ENCODE measurements around the gene CDK17. TPM values are rescaled to one million over a fixed set of nuclear protein-coding genes. Genes with fewer than 3 reads are reported as not detected.

The CDK17 gene
- total and polyA plus RNA-seq, 9 of the 15 experiments (the other 6 are each of a cell fraction or from before 2014, with no cell fraction given), result 4.8 to 39.3 (median 21.6) TPM

DNA sequence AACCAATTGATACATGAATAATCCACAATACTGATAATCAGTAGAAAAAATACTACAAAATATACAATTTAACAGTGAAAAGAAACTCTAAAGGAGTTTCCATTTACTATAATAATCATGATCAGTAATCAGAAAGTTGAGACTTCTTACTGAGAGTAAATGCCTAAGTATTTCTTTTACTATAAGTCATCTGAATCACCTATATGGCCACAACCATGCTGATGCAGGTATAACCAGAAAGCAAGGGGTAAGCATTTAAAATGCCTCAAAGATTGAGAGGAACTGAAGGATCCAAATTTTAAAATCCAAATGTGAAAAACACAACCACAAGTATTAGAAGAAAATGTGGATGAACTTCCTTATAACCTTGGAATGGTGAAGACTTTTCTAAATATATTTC, 23.4 kb downstream of the CDK17 start (continued):
- TF ChIP-seq CBX8 (IDR thresholded peaks at IDR 0.05; ENCODE audit: borderline replicate concordance, extremely low read depth, low read depth, low read length, poor library complexity, severe bottlenecking) (no peak), KLF6 (CRISPR knock-in tag; IDR thresholded peaks at IDR 0.05; ENCODE audit: borderline replicate concordance) (no peak), PCBP1 (IDR thresholded peaks at IDR 0.05; ENCODE audit: low read depth, low read length, poor library complexity, severe bottlenecking) (no peak), ZNF12 (CRISPR knock-in tag; IDR thresholded peaks at IDR 0.05) (no peak), CREB1 (IDR thresholded peaks at IDR 0.05) (no peak), CREB1 (CRISPR knock-in tag; IDR thresholded peaks at IDR 0.05) (no peak), DNMT1 (IDR thresholded peaks at IDR 0.05) (no peak)

DNA sequence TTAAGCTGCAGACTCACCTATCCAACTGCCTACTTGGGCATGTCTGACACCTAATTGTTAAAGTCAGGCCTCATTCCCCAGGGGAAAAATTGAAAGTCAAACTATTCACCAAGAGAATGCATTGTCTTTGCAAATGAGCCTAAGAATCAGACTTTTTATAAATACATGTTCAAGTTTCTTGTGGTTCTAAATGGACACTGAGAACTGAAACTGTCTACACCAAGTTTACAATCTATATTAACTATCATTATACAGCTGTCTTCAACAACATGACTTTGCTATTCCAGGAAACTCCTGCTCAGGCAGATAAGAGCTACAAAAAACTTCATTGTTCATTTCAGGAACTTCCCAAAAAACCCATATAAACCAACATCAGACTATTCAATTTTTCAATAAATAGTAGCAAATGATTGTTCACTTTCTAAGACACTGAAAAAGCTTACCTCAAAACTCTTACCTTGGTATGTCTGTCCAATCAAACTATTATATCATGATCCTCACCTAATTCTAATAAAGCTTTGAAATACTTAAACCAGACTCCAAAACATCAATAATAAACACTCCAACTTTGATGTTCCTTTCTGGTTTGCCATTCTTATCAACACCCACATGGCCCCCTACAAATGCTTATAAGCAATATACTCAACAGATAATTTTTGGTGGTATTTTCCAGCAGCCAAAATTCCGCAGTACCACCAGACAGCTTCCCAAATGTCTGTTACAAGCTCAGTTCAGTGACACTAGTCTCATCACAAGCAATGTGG, 24.2 kb downstream of the CDK17 start:
- peak in 3 of 4 experiments; percentile 20 to 65 (median 52) for DNase-seq (ENCODE audit: extremely low read depth in 1 of 4, low spot score in 3 of 4)
- BruUV-seq (replicated peaks), result no TSS peak
- H2AFZ ChIP-seq (ENCODE audit: low read depth, low read length), result no peak overlapping the region
- peak; percentile 61 for ATAC-seq
- H3K27me3 ChIP-seq (ENCODE audit: control insufficient read depth in 2 of 2, insufficient read depth in 2 of 2, low read length in 2 of 2), result no peaks in the 10 kb centered on the region
- ChIA-PET CTCF (ENCODE audit: low intra/inter-chr PET ratio) (no interaction called here), POLR2A (interaction anchor here (0.6 to 2.1 kb wide), 2 partner anchors 23 to 117 kb away, joined by 3 to 20 read pairs; partner anchors contain the start of gene CDK17)
- no peak overlapping the region; the same call in 1 of the 2 replicates for H3K4me3 ChIP-seq
- H4K20me1 ChIP-seq (replicated peaks; ENCODE audit: control insufficient read depth, insufficient read depth, low read length), result no peaks in the 10 kb centered on the region
- H3K79me2 ChIP-seq (ENCODE audit: control insufficient read depth, insufficient read depth, low read length), result peaks cover 98% of the 10 kb centered on the region
- intact Hi-C loops (cut with micrococcal nuclease) (loop anchor here (2.0 to 10.0 kb wide), 2 partner anchors 23 to 61 kb away; no protein-coding TSS in a partner anchor), in situ Hi-C loops (cut with MboI) (no loop called here)
- no peaks in the 10 kb centered on the region for H3K36me3 ChIP-seq (ENCODE audit: control insufficient read depth, insufficient read depth, low read length)
- peak overlapping the region; percentile 75 for H3K4me2 ChIP-seq (ENCODE audit: insufficient read depth, low read length)
- no peaks in the 10 kb centered on the region for H3K9me3 ChIP-seq (replicated peaks; ENCODE audit: control insufficient read depth, insufficient read depth, low read depth, low read length)
- peak overlapping the region; percentile 49 to 66; a peak in 3 of 4 replicates for H3K9ac ChIP-seq (ENCODE audit: insufficient read depth in 1 of 2, low read depth in 2 of 2, low read length in 2 of 2)
- 0% methylated on average over 1 of the region's 1 CpG for WGBS (ENCODE audit: insufficient coverage, low coverage, missing lambda C conversion rate)
- H3K27ac ChIP-seq (ENCODE audit: extremely low read depth, low read depth, low read length), result peak overlapping the region; percentile 82
- H3K9me1 ChIP-seq (ENCODE audit: control insufficient read depth, insufficient read depth, low read length), result no peaks in the 10 kb centered on the region
- H3K4me1 ChIP-seq (replicated peaks in 1 of 2; ENCODE audit: control insufficient read depth in 2 of 2, insufficient read depth in 2 of 2, low read length in 2 of 2), result peaks cover 13 to 53% of the 10 kb centered on the region in 2 experiments
- peak; percentile 74 for FAIRE-seq
- TF ChIP-seq CCAR2 (IDR thresholded peaks at IDR 0.05; ENCODE audit: low read depth, low read length) (no peak), TBL1XR1 (IDR thresholded peaks at IDR 0.05; ENCODE audit: low read length in 2 of 2) (peak in 1 of 2 experiments; percentile 81; a peak in 2 of 4 replicates), MTA2 (IDR thresholded peaks at IDR 0.05; ENCODE audit: low read depth) (peak; percentile 85)
- TF ChIP-seq, protein P1, sequence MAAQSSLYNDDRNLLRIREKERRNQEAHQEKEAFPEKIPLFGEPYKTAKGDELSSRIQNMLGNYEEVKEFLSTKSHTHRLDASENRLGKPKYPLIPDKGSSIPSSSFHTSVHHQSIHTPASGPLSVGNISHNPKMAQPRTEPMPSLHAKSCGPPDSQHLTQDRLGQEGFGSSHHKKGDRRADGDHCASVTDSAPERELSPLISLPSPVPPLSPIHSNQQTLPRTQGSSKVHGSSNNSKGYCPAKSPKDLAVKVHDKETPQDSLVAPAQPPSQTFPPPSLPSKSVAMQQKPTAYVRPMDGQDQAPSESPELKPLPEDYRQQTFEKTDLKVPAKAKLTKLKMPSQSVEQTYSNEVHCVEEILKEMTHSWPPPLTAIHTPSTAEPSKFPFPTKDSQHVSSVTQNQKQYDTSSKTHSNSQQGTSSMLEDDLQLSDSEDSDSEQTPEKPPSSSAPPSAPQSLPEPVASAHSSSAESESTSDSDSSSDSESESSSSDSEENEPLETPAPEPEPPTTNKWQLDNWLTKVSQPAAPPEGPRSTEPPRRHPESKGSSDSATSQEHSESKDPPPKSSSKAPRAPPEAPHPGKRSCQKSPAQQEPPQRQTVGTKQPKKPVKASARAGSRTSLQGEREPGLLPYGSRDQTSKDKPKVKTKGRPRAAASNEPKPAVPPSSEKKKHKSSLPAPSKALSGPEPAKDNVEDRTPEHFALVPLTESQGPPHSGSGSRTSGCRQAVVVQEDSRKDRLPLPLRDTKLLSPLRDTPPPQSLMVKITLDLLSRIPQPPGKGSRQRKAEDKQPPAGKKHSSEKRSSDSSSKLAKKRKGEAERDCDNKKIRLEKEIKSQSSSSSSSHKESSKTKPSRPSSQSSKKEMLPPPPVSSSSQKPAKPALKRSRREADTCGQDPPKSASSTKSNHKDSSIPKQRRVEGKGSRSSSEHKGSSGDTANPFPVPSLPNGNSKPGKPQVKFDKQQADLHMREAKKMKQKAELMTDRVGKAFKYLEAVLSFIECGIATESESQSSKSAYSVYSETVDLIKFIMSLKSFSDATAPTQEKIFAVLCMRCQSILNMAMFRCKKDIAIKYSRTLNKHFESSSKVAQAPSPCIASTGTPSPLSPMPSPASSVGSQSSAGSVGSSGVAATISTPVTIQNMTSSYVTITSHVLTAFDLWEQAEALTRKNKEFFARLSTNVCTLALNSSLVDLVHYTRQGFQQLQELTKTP (IDR thresholded peaks at IDR 0.05; ENCODE audit: low read depth in 1 of 2, partially characterized antibody in 2 of 2), result peak in 1 of 2 experiments; percentile 54

Measured in K562 (cell line).